COLO829 (cell line): ENCODE measurements around the gene SRD5A3.

Source experiments
- DNase-seq: peaks from one replicate; pipeline ENCODE4 v3.0.0; 2012; ENCODE audit warnings: low spot score

SRD5A3 gene

GRCh38 chr4:55378617-55379467 is 32.8 kb downstream of the SRD5A3 start:
- no peak for DNase-seq

GRCh38 chr4:55380576-55380975 is 34.5 kb downstream of the SRD5A3 start:
- DNase-seq = no peak

- DNase-seq = no peak
Measured at GRCh38 chr4:55381502-55381901, 35.5 kb downstream of the SRD5A3 start.

- no peak for DNase-seq
Measured at GRCh38 chr4:55382488-55383003, 36.5 kb downstream of the SRD5A3 start.

GRCh38 chr4:55385201-55385649 is 39.2 kb downstream of the SRD5A3 start:
- no peak for DNase-seq

- DNase-seq = no peak
Measured at GRCh38 chr4:55386073-55386472, 40.0 kb downstream of the SRD5A3 start.

GRCh38 chr4:55386840-55387239 is 40.8 kb downstream of the SRD5A3 start:
- no peak for DNase-seq

- DNase-seq = no peak
Measured at GRCh38 chr4:55393461-55394320, 47.6 kb downstream of the SRD5A3 start.

- no peak for DNase-seq
Measured at GRCh38 chr4:55395218-55395528, 49.1 kb downstream of the SRD5A3 start.

- peak; percentile 72 for DNase-seq
Measured at GRCh38 chr4:55395529-55396307, 49.7 kb downstream of the SRD5A3 start, which contains the start of gene TMEM165. TSS of gene TMEM165 (plus strand) at chr4:55395957. CDS start at chr4:55396190, 233 bp downstream.

GRCh38 chr4:55396308-55397125 is 50.5 kb downstream of the SRD5A3 start:
- DNase-seq = no peak

GRCh38 chr4:55397126-55397436 is 51.0 kb downstream of the SRD5A3 start:
- DNase-seq = no peak

GRCh38 chr4:55397520-55398321 is 51.7 kb downstream of the SRD5A3 start:
- DNase-seq = no peak

GRCh38 chr4:55398461-55398860 is 52.4 kb downstream of the SRD5A3 start:
- no peak for DNase-seq

GRCh38 chr4:55398966-55399365 is 52.9 kb downstream of the SRD5A3 start:
- DNase-seq = no peak

- DNase-seq = no peak
Measured at GRCh38 chr4:55399581-55399980, 53.5 kb downstream of the SRD5A3 start.

- DNase-seq = no peak
Measured at GRCh38 chr4:55405073-55405472, 59.0 kb downstream of the SRD5A3 start.

GRCh38 chr4:55406545-55406944 is 60.5 kb downstream of the SRD5A3 start:
- DNase-seq = no peak

GRCh38 chr4:55407119-55407518 is 61.1 kb downstream of the SRD5A3 start:
- DNase-seq = no peak

- DNase-seq = no peak
Measured at GRCh38 chr4:55407764-55408163, 61.7 kb downstream of the SRD5A3 start.
